SK-N-SH treated with all-trans-retinoic acid at 6 μM for 48 hours (cell line): ENCODE data around the gene SAMSN1.

ENCODE experiments used
- ATAC-seq: fragments of 200-7000 bp; cut with Tn5 transposase; 3 replicates; pipeline ENCODE4 v1.9.1; 2020; ENCODE audit warnings: mild to moderate bottlenecking, moderate library complexity
- ARNTL ChIP-seq: fragments of 450-650 bp; formaldehyde crosslinking; IDR thresholded peaks from 2 replicates; pipeline ENCODE4 v1.5.0; 2020; ENCODE audit warnings: low read depth, mild to moderate bottlenecking, moderate library complexity, borderline replicate concordance
- BACH2 ChIP-seq: fragments of 250-450 bp; sonication (Bioruptor Pico); IDR thresholded peaks from 2 replicates; pipeline ENCODE4 v1.9.0; 2021; ENCODE audit warnings: mild to moderate bottlenecking, borderline replicate concordance
- CSDC2 ChIP-seq: fragments of 250-450 bp; sonication (Bioruptor Pico); IDR thresholded peaks from 2 replicates; pipeline ENCODE4 v1.5.0; 2020; ENCODE audit warnings: mild to moderate bottlenecking, moderate library complexity
- GLIS3 ChIP-seq: fragments of 250-450 bp; sonication (Bioruptor Pico); IDR thresholded peaks from 2 replicates; pipeline ENCODE4 v1.5.0; 2020; ENCODE audit warnings: mild to moderate bottlenecking, moderate library complexity
- ISL1 ChIP-seq: fragments of 250-450 bp; sonication (Bioruptor Pico); IDR thresholded peaks from 2 replicates; pipeline ENCODE4 v2.1.2; 2022; ENCODE audit warnings: mild to moderate bottlenecking, moderate library complexity
- OSR1 ChIP-seq: fragments of 250-450 bp; sonication (Bioruptor Pico); IDR thresholded peaks from 2 replicates; pipeline ENCODE4 v1.8.0; 2022; ENCODE audit warnings: moderate library complexity, mild to moderate bottlenecking, inconsistent platforms
- PATZ1 ChIP-seq: fragments of 250-450 bp; sonication (Bioruptor Pico); IDR thresholded peaks from 2 replicates; pipeline ENCODE4 v1.8.0; 2020; ENCODE audit warnings: mild to moderate bottlenecking, moderate library complexity, borderline replicate concordance
- POU6F1 ChIP-seq: fragments of 250-450 bp; sonication (Bioruptor Pico); IDR thresholded peaks from 2 replicates; pipeline ENCODE4 v1.8.0; 2021; ENCODE audit warnings: low read depth, mild to moderate bottlenecking, moderate library complexity, borderline replicate concordance
- PPARA ChIP-seq: fragments of 250-450 bp; sonication (Bioruptor Pico); IDR thresholded peaks from 2 replicates; pipeline ENCODE4 v1.5.0; 2020; ENCODE audit warnings: mild to moderate bottlenecking, borderline replicate concordance
- RARB ChIP-seq: fragments of 250-450 bp; sonication (Bioruptor Pico); IDR thresholded peaks from 2 replicates; pipeline ENCODE4 v1.8.0; 2021; ENCODE audit warnings: mild to moderate bottlenecking, moderate library complexity
- SNAI2 ChIP-seq: fragments of 250-450 bp; sonication (Bioruptor Pico); IDR thresholded peaks from 2 replicates; pipeline ENCODE4 v1.5.0; 2020; ENCODE audit warnings: mild to moderate bottlenecking, moderate library complexity
- TCF4 ChIP-seq: fragments of 250-450 bp; sonication (Bioruptor Pico); IDR thresholded peaks from 2 replicates; pipeline ENCODE4 v1.8.0; 2021; ENCODE audit warnings: mild to moderate bottlenecking, moderate library complexity, borderline replicate concordance
- TOX ChIP-seq: fragments of 250-450 bp; sonication (Bioruptor Pico); IDR thresholded peaks from 2 replicates; pipeline ENCODE4 v1.8.0; 2021; ENCODE audit warnings: mild to moderate bottlenecking, moderate library complexity, borderline replicate concordance
- ZFP3 ChIP-seq: fragments of 250-450 bp; sonication (Bioruptor Pico); IDR thresholded peaks from 2 replicates; pipeline ENCODE4 v1.5.0; 2020; ENCODE audit warnings: mild to moderate bottlenecking, moderate library complexity
- ZFP30 ChIP-seq: fragments of 450-650 bp; formaldehyde crosslinking; IDR thresholded peaks from 2 replicates; pipeline ENCODE4 v1.5.0; 2022; ENCODE audit warnings: mild to moderate bottlenecking, moderate library complexity
- ZNF565 ChIP-seq: fragments of 450-650 bp; formaldehyde crosslinking; conservative IDR thresholded peaks from 2 replicates; pipeline ENCODE4 v1.5.0; 2020; ENCODE audit warnings: low read depth, mild to moderate bottlenecking, moderate library complexity
- ZNF70 ChIP-seq: fragments of 450-650 bp; formaldehyde crosslinking; IDR thresholded peaks from 2 replicates; pipeline ENCODE4 v1.5.0; 2020; ENCODE audit warnings: mild to moderate bottlenecking, moderate library complexity
- ZNF8 ChIP-seq: fragments of 450-650 bp; formaldehyde crosslinking; IDR thresholded peaks from 2 replicates; pipeline ENCODE4 v1.5.0; 2020; ENCODE audit warnings: mild to moderate bottlenecking, moderate library complexity
- TF ChIP-seq, protein P1 (sequence below): fragments of 250-450 bp; sonication (Bioruptor Pico); IDR thresholded peaks from 2 replicates; pipeline ENCODE4 v1.5.0; 2020; ENCODE audit warnings: mild to moderate bottlenecking, moderate library complexity
- TF ChIP-seq, protein P2 (sequence below): fragments of 250-450 bp; sonication (Bioruptor Pico); IDR thresholded peaks from 2 replicates; pipeline ENCODE4 v1.5.1; 2021; ENCODE audit warnings: mild to moderate bottlenecking, moderate library complexity

SAMSN1 gene

GRCh38 chr21:14477133-14477532 lies 69.0 kb downstream of the SAMSN1 start:
- ATAC-seq = no peak
- TF ChIP-seq GLIS3 (CRISPR knock-in tag) (no peak), OSR1 (no peak), ARNTL (no peak), TOX (CRISPR knock-in tag) (no peak), SNAI2 (CRISPR knock-in tag) (no peak)

DNA sequence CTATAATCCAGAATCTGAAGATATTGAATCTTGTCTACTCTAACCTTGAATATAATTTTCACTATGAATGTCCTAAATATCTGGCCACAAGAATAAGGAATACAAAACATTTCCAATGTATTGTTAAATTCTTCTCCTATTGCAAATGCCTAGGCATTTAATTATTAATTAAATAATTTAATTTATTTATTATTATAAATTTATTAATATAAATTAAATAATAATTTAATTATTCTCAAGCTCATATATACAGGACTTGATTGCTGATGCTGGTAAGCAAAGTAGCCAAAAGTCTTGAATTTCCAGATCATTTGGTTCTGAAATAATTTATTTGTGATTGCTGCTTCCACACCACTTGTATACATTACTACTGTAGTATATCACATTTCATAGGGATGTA lies 71.1 kb downstream of the SAMSN1 start:
- ATAC-seq = no peak

DNA sequence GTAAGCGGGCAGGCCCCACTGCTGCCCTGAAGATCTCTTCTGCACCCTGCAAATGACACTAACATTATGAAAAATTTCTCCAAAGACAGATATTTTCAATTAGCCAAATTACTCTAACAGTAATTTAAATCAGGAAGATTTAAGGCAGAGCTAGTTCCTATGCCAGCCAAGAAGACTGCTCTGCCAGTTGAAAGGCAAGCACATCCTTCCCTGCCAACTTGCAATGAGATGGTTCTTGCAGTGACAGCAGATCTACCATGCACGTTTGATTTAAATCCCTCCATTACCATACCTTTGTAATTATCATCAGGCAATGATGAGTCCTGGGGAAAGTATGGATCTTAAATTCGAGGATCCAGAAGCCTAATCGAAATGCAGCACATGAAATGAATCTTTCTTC lies 76.5 kb downstream of the SAMSN1 start:
- TF ChIP-seq BACH2 (CRISPR knock-in tag) (no peak), PATZ1 (CRISPR knock-in tag) (no peak), CSDC2 (CRISPR knock-in tag) (no peak), ZFP30 (CRISPR knock-in tag) (no peak), RARB (CRISPR knock-in tag) (no peak), ZFP3 (no peak), ZNF8 (CRISPR knock-in tag) (no peak), OSR1 (no peak), GLIS3 (CRISPR knock-in tag) (no peak), ARNTL (no peak), TCF4 (CRISPR knock-in tag) (no peak), TOX (CRISPR knock-in tag) (no peak), ZNF70 (CRISPR knock-in tag) (no peak)
- TF ChIP-seq, protein P1, sequence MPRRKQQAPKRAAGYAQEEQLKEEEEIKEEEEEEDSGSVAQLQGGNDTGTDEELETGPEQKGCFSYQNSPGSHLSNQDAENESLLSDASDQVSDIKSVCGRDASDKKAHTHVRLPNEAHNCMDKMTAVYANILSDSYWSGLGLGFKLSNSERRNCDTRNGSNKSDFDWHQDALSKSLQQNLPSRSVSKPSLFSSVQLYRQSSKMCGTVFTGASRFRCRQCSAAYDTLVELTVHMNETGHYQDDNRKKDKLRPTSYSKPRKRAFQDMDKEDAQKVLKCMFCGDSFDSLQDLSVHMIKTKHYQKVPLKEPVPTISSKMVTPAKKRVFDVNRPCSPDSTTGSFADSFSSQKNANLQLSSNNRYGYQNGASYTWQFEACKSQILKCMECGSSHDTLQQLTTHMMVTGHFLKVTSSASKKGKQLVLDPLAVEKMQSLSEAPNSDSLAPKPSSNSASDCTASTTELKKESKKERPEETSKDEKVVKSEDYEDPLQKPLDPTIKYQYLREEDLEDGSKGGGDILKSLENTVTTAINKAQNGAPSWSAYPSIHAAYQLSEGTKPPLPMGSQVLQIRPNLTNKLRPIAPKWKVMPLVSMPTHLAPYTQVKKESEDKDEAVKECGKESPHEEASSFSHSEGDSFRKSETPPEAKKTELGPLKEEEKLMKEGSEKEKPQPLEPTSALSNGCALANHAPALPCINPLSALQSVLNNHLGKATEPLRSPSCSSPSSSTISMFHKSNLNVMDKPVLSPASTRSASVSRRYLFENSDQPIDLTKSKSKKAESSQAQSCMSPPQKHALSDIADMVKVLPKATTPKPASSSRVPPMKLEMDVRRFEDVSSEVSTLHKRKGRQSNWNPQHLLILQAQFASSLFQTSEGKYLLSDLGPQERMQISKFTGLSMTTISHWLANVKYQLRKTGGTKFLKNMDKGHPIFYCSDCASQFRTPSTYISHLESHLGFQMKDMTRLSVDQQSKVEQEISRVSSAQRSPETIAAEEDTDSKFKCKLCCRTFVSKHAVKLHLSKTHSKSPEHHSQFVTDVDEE (CRISPR knock-in tag) = no peak
- TF ChIP-seq, protein P2, sequence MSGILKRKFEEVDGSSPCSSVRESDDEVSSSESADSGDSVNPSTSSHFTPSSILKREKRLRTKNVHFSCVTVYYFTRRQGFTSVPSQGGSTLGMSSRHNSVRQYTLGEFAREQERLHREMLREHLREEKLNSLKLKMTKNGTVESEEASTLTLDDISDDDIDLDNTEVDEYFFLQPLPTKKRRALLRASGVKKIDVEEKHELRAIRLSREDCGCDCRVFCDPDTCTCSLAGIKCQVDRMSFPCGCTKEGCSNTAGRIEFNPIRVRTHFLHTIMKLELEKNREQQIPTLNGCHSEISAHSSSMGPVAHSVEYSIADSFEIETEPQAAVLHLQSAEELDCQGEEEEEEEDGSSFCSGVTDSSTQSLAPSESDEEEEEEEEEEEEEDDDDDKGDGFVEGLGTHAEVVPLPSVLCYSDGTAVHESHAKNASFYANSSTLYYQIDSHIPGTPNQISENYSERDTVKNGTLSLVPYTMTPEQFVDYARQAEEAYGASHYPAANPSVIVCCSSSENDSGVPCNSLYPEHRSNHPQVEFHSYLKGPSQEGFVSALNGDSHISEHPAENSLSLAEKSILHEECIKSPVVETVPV = no peak
- TF ChIP-seq, all 23 proteins: peak for 0
- no peak for ATAC-seq

More for the DNA sequence above, 71.1 kb downstream of the SAMSN1 start:
- TF ChIP-seq POU6F1 (CRISPR knock-in tag) (no peak), OSR1 (no peak), BACH2 (CRISPR knock-in tag) (no peak), ZNF565 (CRISPR knock-in tag) (no peak), PPARA (CRISPR knock-in tag) (no peak), PATZ1 (CRISPR knock-in tag) (no peak), CSDC2 (CRISPR knock-in tag) (no peak), RARB (CRISPR knock-in tag) (no peak), ISL1 (CRISPR knock-in tag) (no peak), ZNF70 (CRISPR knock-in tag) (no peak)
- TF ChIP-seq, protein P2 = no peak
- TF ChIP-seq, all 23 proteins: peak for 0
